Keratinocyte (primary cell): ENCODE results near the gene REPS2. TPM values are rescaled to one million over a fixed set of nuclear protein-coding genes. Genes with fewer than 3 reads are reported as not detected.

Source experiments
- DNase-seq: peaks from one replicate; pipeline ENCODE4 v3.0.0-alpha.2; 2011; ENCODE audit warnings: low read depth, missing footprints, low spot score
- FAIRE-seq: peaks from 2 replicates; lab custom pipeline; 2011; peaks lifted over from hg19 to GRCh38; lab: Jason Lieb, UNC
- H2AFZ ChIP-seq: 2 replicates; pipeline ENCODE4 v1.6.0; 2012; ENCODE audit warnings: low read length, control low read depth, inconsistent platforms; ENCODE audit not compliant: control insufficient read depth
- H3K27ac ChIP-seq: 2 replicates; pipeline ENCODE4 v1.5.1; 2011; ENCODE audit warnings: low read length; ENCODE audit not compliant: control insufficient read depth, insufficient read depth
- H3K27me3 ChIP-seq: 3 replicates; pipeline ENCODE4 v1.6.0; 2011; ENCODE audit warnings: low read length; ENCODE audit not compliant: control insufficient read depth, insufficient read depth; ENCODE audit errors: extremely low read depth
- H3K36me3 ChIP-seq, 2 experiments: 2 replicates in 1 of 2; 3 replicates in 1 of 2; pipeline ENCODE4 v1.5.1; 2011; ENCODE audit warnings: low read length in 2 of 2, mild to moderate bottlenecking in 1 of 2; ENCODE audit not compliant: control insufficient read depth in 2 of 2, insufficient read depth in 2 of 2; ENCODE audit errors: extremely low read depth in 1 of 2
- H3K4me1 ChIP-seq: 3 replicates; pipeline ENCODE4 v1.5.1; 2011; ENCODE audit warnings: low read length; ENCODE audit not compliant: control insufficient read depth, insufficient read depth; ENCODE audit errors: extremely low read depth
- H3K4me2 ChIP-seq: 3 replicates; pipeline ENCODE4 v1.6.0; 2011; ENCODE audit warnings: low read depth, low read length; ENCODE audit not compliant: control insufficient read depth, insufficient read depth; ENCODE audit errors: extremely low read depth
- H3K4me3 ChIP-seq, 3 experiments: fragments of 200-600 bp in 1 of 3; sonication (generic) in 1 of 3; 2 replicates in 2 of 3; 3 replicates in 1 of 3; pipeline ENCODE4 v1.5.1; 2011 to 2016; ENCODE audit warnings: low read length in 3 of 3, mild to moderate bottlenecking in 3 of 3, control low read depth in 2 of 3, inconsistent platforms in 1 of 3, low read depth in 1 of 3, mixed read lengths in 1 of 3, mixed run types in 1 of 3, moderate library complexity in 1 of 3; ENCODE audit not compliant: control insufficient read depth in 2 of 3, insufficient read depth in 2 of 3; ENCODE audit errors: extremely low read depth in 1 of 3
- H3K79me2 ChIP-seq: 2 replicates; pipeline ENCODE4 v1.6.0; 2012; ENCODE audit warnings: low read length; ENCODE audit not compliant: control insufficient read depth, insufficient read depth
- H3K9ac ChIP-seq: 3 replicates; pipeline ENCODE4 v1.6.0; 2011; ENCODE audit warnings: low read length; ENCODE audit not compliant: control insufficient read depth, insufficient read depth; ENCODE audit errors: extremely low read depth
- H3K9me1 ChIP-seq: 3 replicates; pipeline ENCODE4 v1.6.0; 2011; ENCODE audit warnings: low read length; ENCODE audit not compliant: control insufficient read depth, insufficient read depth; ENCODE audit errors: extremely low read depth
- H3K9me3 ChIP-seq: 2 replicates; pipeline ENCODE4 v1.5.1; 2012; ENCODE audit warnings: low read depth, low read length; ENCODE audit not compliant: control insufficient read depth
- H4K20me1 ChIP-seq: 3 replicates; pipeline ENCODE4 v1.6.0; 2011; ENCODE audit warnings: low read length; ENCODE audit not compliant: control insufficient read depth, insufficient read depth; ENCODE audit errors: extremely low read depth
- CTCF ChIP-seq, 3 experiments: IDR thresholded peaks in 1 of 3; conservative IDR thresholded peaks in 1 of 3; optimal IDR thresholded peaks in 1 of 3; 2 replicates in 2 of 3; 3 replicates in 1 of 3; pipeline versions ENCODE3 to v1.5.1; 2011; ENCODE audit warnings: low read length in 3 of 3, mild to moderate bottlenecking in 3 of 3, moderate library complexity in 2 of 3, control low read depth in 1 of 3, inconsistent platforms in 1 of 3; ENCODE audit not compliant: insufficient read depth in 2 of 3; ENCODE audit errors: extremely low read depth in 1 of 3
- EZH2 ChIP-seq: IDR thresholded peaks from one replicate; pipeline ENCODE4 v1.6.1; 2012; ENCODE audit warnings: inconsistent platforms, mild to moderate bottlenecking, low read length, moderate library complexity
- dilution Hi-C: fragments of 300-500 bp; cut with MboI; formaldehyde crosslinking; loops from one replicate; pipeline ENCODE4 v1.7.0; 2020; ENCODE audit warnings: low sequenced_read_pairs; ENCODE audit not compliant: extremely low pct_ligation_motif_present
- polyA plus RNA-seq, 5 experiments: library from polyadenylated mRNA; depleted of rRNA in 3 of 5; stranded (reverse) in 3 of 5; stranded (forward) in 1 of 5; unstranded in 1 of 5; fragments of >200 nt; gene quantifications; 1 replicate in 1 of 5; 2 replicates in 3 of 5; 3 replicates in 1 of 5; pipeline versions ENCODE4 v1.2.1 to v1.2.3, GENCODE V29; 2011 to 2012; ENCODE audit warnings: missing spikeins in 2 of 5, low read depth in 1 of 5, low replicate concordance in 1 of 5

REPS2 gene
- polyA plus RNA-seq, 1 donor (not counting 4 experiments of a cell fraction or from before 2014, with no cell fraction given) = 2.4 TPM

- dilution Hi-C loops = no loop called here
- Histone ChIP-seq H3K79me2 (no peaks in the 10 kb centered on the region), H3K9ac (no peak overlapping the region), H4K20me1 (no peaks in the 10 kb centered on the region), H3K9me3 (no peaks in the 10 kb centered on the region), H3K4me2 (no peak overlapping the region), H3K4me1 (no peaks in the 10 kb centered on the region), H3K4me3 (no peak overlapping the region), H3K36me3 (no peaks in the 10 kb centered on the region), H3K9me1 (no peaks in the 10 kb centered on the region), H2AFZ (no peak overlapping the region), H3K27ac (no peak overlapping the region), H3K27me3 (peaks cover 9% of the 10 kb centered on the region)
- no peak for TF ChIP-seq EZH2
- no peak for TF ChIP-seq CTCF (optimal IDR thresholded peaks at IDR 0.05 in 1 of 3, IDR thresholded peaks at IDR 0.05 in 1 of 3, conservative IDR thresholded peaks at IDR 0.05 in 1 of 3; ENCODE audit: extremely low read depth in 1 of 3, insufficient read depth in 2 of 3, low read length in 3 of 3)
- no peak for DNase-seq
- no peak for FAIRE-seq
Measured at GRCh38 chrX:17154001-17154400, 207.5 kb downstream of the REPS2 start.

- H4K20me1 ChIP-seq = no peaks in the 10 kb centered on the region
- H3K27me3 ChIP-seq = peaks cover 5% of the 10 kb centered on the region
- dilution Hi-C loops = no loop called here
- peak; percentile 24 to 52 (median 28) for TF ChIP-seq CTCF (optimal IDR thresholded peaks at IDR 0.05 in 1 of 3, IDR thresholded peaks at IDR 0.05 in 1 of 3, conservative IDR thresholded peaks at IDR 0.05 in 1 of 3; ENCODE audit: extremely low read depth in 1 of 3, insufficient read depth in 2 of 3, low read length in 3 of 3)
- no peak for TF ChIP-seq EZH2
- H3K4me3 ChIP-seq = no peak overlapping the region
- no peak overlapping the region for H3K9ac ChIP-seq
- no peaks in the 10 kb centered on the region for H3K9me3 ChIP-seq
- H3K36me3 ChIP-seq = no peaks in the 10 kb centered on the region
- no peak overlapping the region for H2AFZ ChIP-seq
- H3K4me2 ChIP-seq = no peak overlapping the region
- H3K4me1 ChIP-seq = no peaks in the 10 kb centered on the region
- H3K79me2 ChIP-seq = no peaks in the 10 kb centered on the region
- H3K9me1 ChIP-seq = no peaks in the 10 kb centered on the region
- FAIRE-seq (no peak), DNase-seq (no peak)
- H3K27ac ChIP-seq = no peak overlapping the region
Measured at GRCh38 chrX:17160975-17161374, 214.5 kb downstream of the REPS2 start.
